PFSK-1 (cell line): ENCODE measurements around the gene KIF26B.

Source experiments
- FOXP2 ChIP-seq: optimal IDR thresholded peaks from 2 replicates; pipeline ENCODE3; 2011; ENCODE audit warnings: borderline replicate concordance, control low read depth, inconsistent platforms; ENCODE audit not compliant: insufficient read depth; ENCODE audit errors: extremely low read length, extremely low read depth
- POLR2AphosphoS5 ChIP-seq: IDR thresholded peaks from 2 replicates; pipeline ENCODE4 v1.6.1; 2012; ENCODE audit warnings: low read depth, mild to moderate bottlenecking, control low read depth, low read length, moderate library complexity
- SIN3A ChIP-seq: IDR thresholded peaks from 2 replicates; pipeline ENCODE4 v1.6.1; 2012; ENCODE audit warnings: mild to moderate bottlenecking, low read length, moderate library complexity, borderline replicate concordance; ENCODE audit not compliant: insufficient read depth
- TAF1 ChIP-seq: IDR thresholded peaks from 2 replicates; pipeline ENCODE4 v1.6.1; 2012; ENCODE audit warnings: low read length, control low read depth, borderline replicate concordance; ENCODE audit not compliant: insufficient read depth
- TF ChIP-seq, protein P1 (sequence below), 2 experiments: IDR thresholded peaks; 2 replicates each; pipeline versions ENCODE4 v1.6.1 to v1.8.0; 2011 to 2012; ENCODE audit warnings: low read depth in 2 of 2, low read length in 2 of 2, control low read depth in 1 of 2, inconsistent platforms in 1 of 2, mild to moderate bottlenecking in 1 of 2, moderate library complexity in 1 of 2; ENCODE audit not compliant: insufficient read depth in 1 of 2

Gene KIF26B

GRCh38 chr1:245260110-245260882, 105.5 kb downstream of the KIF26B start:
- TF ChIP-seq, protein P1, sequence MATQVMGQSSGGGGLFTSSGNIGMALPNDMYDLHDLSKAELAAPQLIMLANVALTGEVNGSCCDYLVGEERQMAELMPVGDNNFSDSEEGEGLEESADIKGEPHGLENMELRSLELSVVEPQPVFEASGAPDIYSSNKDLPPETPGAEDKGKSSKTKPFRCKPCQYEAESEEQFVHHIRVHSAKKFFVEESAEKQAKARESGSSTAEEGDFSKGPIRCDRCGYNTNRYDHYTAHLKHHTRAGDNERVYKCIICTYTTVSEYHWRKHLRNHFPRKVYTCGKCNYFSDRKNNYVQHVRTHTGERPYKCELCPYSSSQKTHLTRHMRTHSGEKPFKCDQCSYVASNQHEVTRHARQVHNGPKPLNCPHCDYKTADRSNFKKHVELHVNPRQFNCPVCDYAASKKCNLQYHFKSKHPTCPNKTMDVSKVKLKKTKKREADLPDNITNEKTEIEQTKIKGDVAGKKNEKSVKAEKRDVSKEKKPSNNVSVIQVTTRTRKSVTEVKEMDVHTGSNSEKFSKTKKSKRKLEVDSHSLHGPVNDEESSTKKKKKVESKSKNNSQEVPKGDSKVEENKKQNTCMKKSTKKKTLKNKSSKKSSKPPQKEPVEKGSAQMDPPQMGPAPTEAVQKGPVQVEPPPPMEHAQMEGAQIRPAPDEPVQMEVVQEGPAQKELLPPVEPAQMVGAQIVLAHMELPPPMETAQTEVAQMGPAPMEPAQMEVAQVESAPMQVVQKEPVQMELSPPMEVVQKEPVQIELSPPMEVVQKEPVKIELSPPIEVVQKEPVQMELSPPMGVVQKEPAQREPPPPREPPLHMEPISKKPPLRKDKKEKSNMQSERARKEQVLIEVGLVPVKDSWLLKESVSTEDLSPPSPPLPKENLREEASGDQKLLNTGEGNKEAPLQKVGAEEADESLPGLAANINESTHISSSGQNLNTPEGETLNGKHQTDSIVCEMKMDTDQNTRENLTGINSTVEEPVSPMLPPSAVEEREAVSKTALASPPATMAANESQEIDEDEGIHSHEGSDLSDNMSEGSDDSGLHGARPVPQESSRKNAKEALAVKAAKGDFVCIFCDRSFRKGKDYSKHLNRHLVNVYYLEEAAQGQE (IDR thresholded peaks at IDR 0.05; ENCODE audit: insufficient read depth in 1 of 2, low read depth in 2 of 2, low read length in 2 of 2): no peak
- no peak for TF ChIP-seq SIN3A
- TF ChIP-seq FOXP2: no peak
- TF ChIP-seq TAF1: no peak
- no peak for TF ChIP-seq POLR2AphosphoS5

- TF ChIP-seq TAF1 (no peak), SIN3A (no peak), POLR2AphosphoS5 (no peak), FOXP2 (no peak)
- TF ChIP-seq, protein P1 (IDR thresholded peaks at IDR 0.05; ENCODE audit: insufficient read depth in 1 of 2, low read depth in 2 of 2, low read length in 2 of 2): no peak
These were observed 106.1 kb downstream of the KIF26B start for GRCh38 chr1:245260883-245261282.

GRCh38 chr1:245261786-245262185, 107.0 kb downstream of the KIF26B start:
- no peak for TF ChIP-seq FOXP2
- TF ChIP-seq SIN3A: no peak
- TF ChIP-seq POLR2AphosphoS5: no peak
- TF ChIP-seq, protein P1 (IDR thresholded peaks at IDR 0.05; ENCODE audit: insufficient read depth in 1 of 2, low read depth in 2 of 2, low read length in 2 of 2): no peak

DNA sequence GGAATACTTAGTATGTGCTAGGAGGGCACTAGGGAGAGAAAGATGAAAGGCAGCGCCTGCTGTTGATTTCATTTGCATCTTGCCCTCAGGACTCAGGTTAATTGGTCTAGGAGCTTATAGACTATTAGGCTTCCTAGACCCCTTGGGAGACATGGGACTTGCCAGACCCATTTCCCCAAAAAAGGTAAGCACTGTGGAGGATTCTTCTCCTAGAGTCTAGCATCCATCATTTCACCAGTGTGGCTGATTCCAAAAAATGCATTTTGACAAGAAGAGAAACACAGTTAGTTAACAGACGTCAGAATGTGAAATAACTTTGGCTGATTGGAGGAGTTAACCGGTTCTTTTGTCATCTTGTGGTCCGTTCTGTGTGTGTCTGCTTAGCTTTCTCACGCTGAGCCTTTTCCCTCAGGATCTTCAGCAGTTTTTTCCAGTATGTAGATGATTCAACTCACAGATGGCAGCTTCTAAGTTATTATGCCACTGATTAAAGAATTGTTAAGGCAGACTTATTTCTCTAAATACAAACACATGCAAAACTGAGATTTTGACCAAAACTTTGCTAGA, 108.8 kb downstream of the KIF26B start:
- TF ChIP-seq POLR2AphosphoS5: no peak
- TF ChIP-seq FOXP2: no peak
- no peak for TF ChIP-seq SIN3A
- no peak for TF ChIP-seq TAF1
- TF ChIP-seq, protein P1 (IDR thresholded peaks at IDR 0.05; ENCODE audit: insufficient read depth in 1 of 2, low read depth in 2 of 2, low read length in 2 of 2): no peak
